Lower lobe of right lung (tissue), 2 donors: ENCODE data around the gene STARD9. TPM values are rescaled to one million over a fixed set of nuclear protein-coding genes. Genes with fewer than 3 reads are reported as not detected.

ENCODE experiments used
- ATAC-seq, 2 donors: fragments of 200-7000 bp; cut with Tn5 transposase; one replicate each; pipeline ENCODE4 v1.9.1; 2020 to 2022; ENCODE audit warnings: mild to moderate bottlenecking in 2 of 2, moderate library complexity in 2 of 2
- DNase-seq: peaks from one replicate; pipeline ENCODE4 v3.0.0-alpha.2; 2020
- H3K27ac ChIP-seq: fragments of 200-600 bp; one replicate; pipeline ENCODE4 v1.8.0; 2022
- H3K27me3 ChIP-seq: fragments of 200-600 bp; one replicate; pipeline ENCODE4 v1.8.0; 2022; ENCODE audit warnings: low read depth
- H3K36me3 ChIP-seq: fragments of 200-600 bp; one replicate; pipeline ENCODE4 v1.8.0; 2022; ENCODE audit warnings: mild to moderate bottlenecking
- H3K4me1 ChIP-seq: fragments of 200-600 bp; one replicate; pipeline ENCODE4 v1.8.0; 2022
- H3K4me3 ChIP-seq: fragments of 200-600 bp; one replicate; pipeline ENCODE4 v1.8.0; 2022; ENCODE audit warnings: mild to moderate bottlenecking
- H3K9me3 ChIP-seq: fragments of 200-600 bp; one replicate; pipeline ENCODE4 v1.8.0; 2022
- CTCF ChIP-seq: fragments of 200-600 bp; IDR thresholded peaks from one replicate; pipeline ENCODE4 v1.8.0; 2022; ENCODE audit warnings: antibody characterized with exemption, mild to moderate bottlenecking
- intact Hi-C: fragments of 100-400 bp; cut with DNase I; formaldehyde crosslinking; loops from one replicate; pipeline ENCODE4 v1.11.0; 2022
- total RNA-seq: library from RNA; stranded (reverse); fragmentation: NEBNext Ultra II Directional; extraction: Animal tissue kit (Norgen Biotek cat#: 25700); gene quantifications from one replicate; pipeline ENCODE4 v1.2.1, GENCODE V29; 2021
- donor health status: DM: no; HTN: yes; CAD: no; lungs with severe emphysema.

The STARD9 gene
- total RNA-seq, 1 donor from 2014 or later: 21.9 TPM

DNA sequence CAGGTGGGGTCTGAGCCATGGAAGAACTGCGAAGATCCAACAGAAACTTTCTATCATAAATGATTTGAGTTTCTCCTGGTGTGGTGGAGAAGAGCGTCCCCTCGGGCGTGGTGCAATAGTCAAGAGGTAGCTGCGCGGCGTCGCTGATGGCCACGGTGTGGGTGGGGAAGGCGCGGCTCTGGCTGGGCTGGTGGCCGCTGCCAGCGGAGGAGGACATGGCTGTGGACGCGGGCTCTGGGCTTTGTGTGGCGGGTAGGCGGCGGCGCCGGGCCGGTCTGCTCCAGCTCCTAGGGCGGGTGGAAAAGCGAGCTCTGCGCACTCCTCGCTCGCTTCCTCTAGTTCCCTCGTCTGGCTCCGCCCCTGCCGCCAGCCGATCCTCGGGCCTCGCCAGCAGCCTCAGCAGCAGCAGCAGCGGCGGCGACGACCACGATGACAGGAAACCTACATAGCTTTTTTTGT lies 5.9 kb downstream of the STARD9 start:
- peaks cover 4% of the 10 kb centered on the region for H3K36me3 ChIP-seq
- intact Hi-C loops: no loop called here
- TF ChIP-seq CTCF: peak; percentile 12
- H3K27me3 ChIP-seq: no peaks in the 10 kb centered on the region
- H3K4me1 ChIP-seq: peaks cover 61% of the 10 kb centered on the region
- peak overlapping the region; percentile 78 for H3K27ac ChIP-seq
- DNase-seq (peak; percentile 93), ATAC-seq (peak; percentile 96 to 97)
- no peaks in the 10 kb centered on the region for H3K9me3 ChIP-seq
- peak overlapping the region; percentile 52 for H3K4me3 ChIP-seq

DNA sequence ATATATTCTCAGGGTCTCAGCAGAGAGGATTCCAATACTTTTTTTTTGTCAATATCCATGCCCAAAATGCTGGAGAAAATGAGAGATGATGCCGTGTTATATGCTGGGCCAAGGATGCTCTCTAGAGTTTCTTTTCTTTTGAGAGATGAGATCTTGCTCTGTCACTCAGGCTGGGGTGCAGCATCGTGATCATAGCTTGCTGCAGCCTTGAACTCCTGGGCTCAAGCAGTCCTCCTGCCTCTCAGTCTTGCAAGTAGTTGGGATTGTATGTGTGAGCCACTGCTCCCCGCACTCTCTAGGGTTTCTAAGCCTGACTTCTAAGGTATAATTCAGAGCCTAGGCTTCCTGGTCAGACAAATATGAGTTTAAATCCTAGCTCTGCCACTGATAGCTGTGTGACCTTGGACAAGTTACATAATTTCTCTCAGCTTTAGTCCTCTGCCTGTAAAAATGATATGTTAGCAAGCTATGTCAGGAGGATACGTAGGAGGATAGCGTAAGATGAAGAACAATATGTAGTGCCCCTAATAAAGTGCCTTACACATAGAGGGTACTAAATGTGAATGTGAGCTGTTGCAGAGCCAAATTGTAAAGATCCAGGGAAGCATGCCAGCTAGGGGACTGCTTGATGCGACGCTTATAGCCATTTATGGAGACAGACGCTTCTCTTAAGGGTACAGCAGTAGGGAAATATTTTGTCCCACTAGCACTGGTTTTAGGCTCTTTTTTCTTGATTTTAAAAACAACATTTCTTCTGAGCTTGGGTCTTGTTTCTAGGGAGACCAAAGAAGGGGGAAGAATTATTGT lies 7.4 kb downstream of the STARD9 start:
- no peaks in the 10 kb centered on the region for H3K27me3 ChIP-seq
- DNase-seq: no peak
- intact Hi-C loops: no loop called here
- ATAC-seq: no peak
- peaks cover 48% of the 10 kb centered on the region for H3K4me1 ChIP-seq
- no peak overlapping the region for H3K4me3 ChIP-seq
- H3K36me3 ChIP-seq: peaks cover 15% of the 10 kb centered on the region
- TF ChIP-seq CTCF: no peak
- H3K9me3 ChIP-seq: no peaks in the 10 kb centered on the region
- H3K27ac ChIP-seq: no peak overlapping the region

DNA sequence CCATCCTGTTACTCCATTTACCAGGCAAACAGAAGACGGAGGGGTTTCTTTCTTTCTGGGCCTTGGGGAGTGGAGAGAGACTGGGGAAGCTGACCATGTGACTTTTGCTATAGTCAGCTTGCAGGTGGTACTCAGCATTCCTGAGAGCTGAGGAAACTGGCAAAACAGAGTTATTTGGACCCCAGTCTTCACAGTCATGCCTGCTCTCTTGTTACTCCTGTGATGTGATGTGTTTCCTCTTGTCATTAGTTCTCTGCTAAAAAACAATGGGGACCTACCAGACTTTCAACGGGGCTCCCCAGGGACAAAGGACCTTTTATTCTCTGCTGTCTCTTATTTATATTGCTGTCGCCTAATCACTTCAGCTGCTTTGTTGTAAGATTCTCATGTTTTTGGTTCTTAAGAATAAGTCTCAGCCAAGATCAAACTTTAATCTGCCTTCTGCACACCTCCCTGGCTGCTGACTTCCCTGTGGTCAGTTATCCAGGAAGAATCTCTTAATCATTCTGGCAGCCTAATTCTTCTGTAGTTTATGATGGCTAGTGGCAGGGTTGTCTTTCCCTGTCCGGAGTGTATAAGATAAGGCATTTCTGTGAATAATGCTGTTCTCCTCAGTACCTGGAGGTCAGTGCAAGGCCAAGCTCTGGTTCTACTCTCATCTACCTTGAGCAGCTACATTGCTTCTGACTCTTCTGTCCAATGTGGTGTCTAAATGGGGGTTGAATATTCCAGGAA lies 8.8 kb downstream of the STARD9 start:
- ATAC-seq (peak in 1 of 2 donors; percentile 32), DNase-seq (no peak)
- H3K4me3 ChIP-seq: no peak overlapping the region
- intact Hi-C loops: no loop called here
- peaks cover 15% of the 10 kb centered on the region for H3K36me3 ChIP-seq
- H3K27me3 ChIP-seq: no peaks in the 10 kb centered on the region
- no peak for TF ChIP-seq CTCF
- H3K4me1 ChIP-seq: peaks cover 43% of the 10 kb centered on the region
- H3K9me3 ChIP-seq: no peaks in the 10 kb centered on the region
- no peak overlapping the region for H3K27ac ChIP-seq

- H3K27ac ChIP-seq: no peak overlapping the region
These were observed 15.3 kb downstream of the STARD9 start for GRCh38 chr15:42590619-42591237.

More at GRCh38 chr15:42590619-42591237, 15.3 kb downstream of the STARD9 start:
- no peaks in the 10 kb centered on the region for H3K9me3 ChIP-seq
- H3K4me3 ChIP-seq: no peak overlapping the region
- ATAC-seq (no peak), DNase-seq (no peak)
- TF ChIP-seq CTCF: no peak
- no peaks in the 10 kb centered on the region for H3K27me3 ChIP-seq
- peaks cover 27% of the 10 kb centered on the region for H3K4me1 ChIP-seq
- intact Hi-C loops: no loop called here
- H3K36me3 ChIP-seq: peaks cover 15% of the 10 kb centered on the region
